Skin epidermis (tissue), 12 donors: Measurements from ENCODE around the gene DEPDC5.

Experiments
- H3K27ac ChIP-seq, 21 experiments: fragments of 200-600 bp; sonication (generic) in 11 of 21; one replicate each; pipeline ENCODE4 v1.5.0; 2020; ENCODE audit warnings: mild to moderate bottlenecking in 3 of 21, inconsistent platforms in 2 of 21, moderate library complexity in 2 of 21
- H3K4me3 ChIP-seq, 7 experiments: fragments of 200-600 bp; sonication (generic) in 2 of 7; one replicate each; pipeline ENCODE4 v1.5.0; 2020; ENCODE audit warnings: inconsistent platforms in 2 of 7, mild to moderate bottlenecking in 2 of 7, moderate library complexity in 1 of 7

The DEPDC5 gene

DNA sequence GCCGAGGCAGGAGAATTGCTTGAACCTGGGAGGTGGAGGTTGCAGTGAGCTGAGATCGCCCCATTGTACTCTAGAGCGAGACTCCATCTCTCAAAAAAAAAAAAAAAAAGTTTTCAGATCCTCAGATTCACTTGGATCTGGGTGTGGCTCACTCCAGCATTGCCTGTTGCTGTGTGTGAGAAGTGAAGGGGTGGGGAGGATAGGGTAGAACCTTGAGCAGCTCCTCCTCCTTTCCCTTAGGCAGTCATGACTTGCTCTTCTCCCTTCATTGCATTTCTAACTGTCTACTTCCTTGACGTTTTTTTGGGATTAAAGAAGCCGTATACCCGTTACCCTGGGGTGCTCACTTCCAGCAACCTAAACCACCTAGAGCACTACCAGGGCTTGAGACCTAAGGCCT lies 127.4 kb downstream of the DEPDC5 start:
- no peak overlapping the region for H3K27ac ChIP-seq
- H3K4me3 ChIP-seq: no peak overlapping the region

DNA sequence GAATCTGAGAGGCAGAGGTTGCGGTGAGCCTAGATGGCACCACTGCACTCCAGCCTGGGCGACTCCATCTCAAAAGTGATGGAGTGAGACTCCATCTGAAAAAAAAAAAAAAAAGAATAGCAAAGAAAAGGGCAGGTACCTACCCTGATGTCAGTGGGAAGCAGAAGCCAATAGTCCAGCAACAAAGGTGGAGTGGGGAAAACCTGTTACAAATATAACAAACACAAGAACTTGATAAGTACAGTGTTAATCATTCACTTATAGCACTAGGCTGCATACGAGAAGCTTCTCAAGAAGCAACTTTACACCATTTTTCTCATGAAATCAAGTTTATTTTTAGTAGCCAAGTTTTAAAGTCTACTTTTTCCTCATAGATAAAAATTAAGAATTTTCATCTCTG lies 128.0 kb downstream of the DEPDC5 start:
- no peak overlapping the region for H3K4me3 ChIP-seq
- no peak overlapping the region for H3K27ac ChIP-seq

DNA sequence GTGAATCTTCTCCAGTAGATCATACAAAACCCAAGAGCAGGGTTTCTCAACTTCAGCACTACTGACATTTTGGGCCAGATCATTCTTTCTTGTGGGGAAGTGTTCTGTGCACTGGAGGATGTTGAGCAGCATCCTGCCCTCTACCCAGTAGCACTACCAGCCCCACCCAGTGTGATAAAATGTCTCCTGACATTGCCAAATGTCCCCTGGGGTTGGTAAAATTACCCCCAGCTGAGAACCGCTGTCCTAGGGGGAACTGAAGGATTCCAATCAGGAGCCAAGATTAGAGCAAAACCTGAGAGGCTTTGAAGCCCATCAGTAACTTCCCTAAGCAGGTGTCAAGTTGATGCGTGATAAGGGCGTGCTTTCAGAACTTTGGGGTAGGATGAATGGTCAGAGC lies 129.2 kb downstream of the DEPDC5 start:
- no peak overlapping the region for H3K27ac ChIP-seq
- no peak overlapping the region for H3K4me3 ChIP-seq

DNA sequence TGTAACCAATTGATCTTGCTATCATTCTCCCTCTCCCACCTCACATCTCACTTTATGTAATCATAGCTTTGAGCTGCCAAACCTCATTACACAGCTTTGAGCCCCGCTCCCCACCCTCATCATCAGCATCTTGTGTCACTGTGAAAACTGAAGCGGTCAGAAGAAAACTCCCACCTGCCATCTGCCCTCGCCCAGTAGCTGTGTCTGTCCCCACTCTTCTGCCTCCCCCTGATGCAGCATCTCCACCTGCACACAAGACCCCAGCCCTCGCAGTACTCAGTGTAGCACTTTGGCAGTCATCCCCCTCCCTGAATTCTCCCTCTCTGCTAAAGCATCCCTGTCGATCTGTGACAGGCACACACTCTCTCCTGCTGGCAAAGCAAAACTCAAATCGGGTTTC lies 130.2 kb downstream of the DEPDC5 start:
- no peak overlapping the region for H3K27ac ChIP-seq
- H3K4me3 ChIP-seq: no peak overlapping the region

DNA sequence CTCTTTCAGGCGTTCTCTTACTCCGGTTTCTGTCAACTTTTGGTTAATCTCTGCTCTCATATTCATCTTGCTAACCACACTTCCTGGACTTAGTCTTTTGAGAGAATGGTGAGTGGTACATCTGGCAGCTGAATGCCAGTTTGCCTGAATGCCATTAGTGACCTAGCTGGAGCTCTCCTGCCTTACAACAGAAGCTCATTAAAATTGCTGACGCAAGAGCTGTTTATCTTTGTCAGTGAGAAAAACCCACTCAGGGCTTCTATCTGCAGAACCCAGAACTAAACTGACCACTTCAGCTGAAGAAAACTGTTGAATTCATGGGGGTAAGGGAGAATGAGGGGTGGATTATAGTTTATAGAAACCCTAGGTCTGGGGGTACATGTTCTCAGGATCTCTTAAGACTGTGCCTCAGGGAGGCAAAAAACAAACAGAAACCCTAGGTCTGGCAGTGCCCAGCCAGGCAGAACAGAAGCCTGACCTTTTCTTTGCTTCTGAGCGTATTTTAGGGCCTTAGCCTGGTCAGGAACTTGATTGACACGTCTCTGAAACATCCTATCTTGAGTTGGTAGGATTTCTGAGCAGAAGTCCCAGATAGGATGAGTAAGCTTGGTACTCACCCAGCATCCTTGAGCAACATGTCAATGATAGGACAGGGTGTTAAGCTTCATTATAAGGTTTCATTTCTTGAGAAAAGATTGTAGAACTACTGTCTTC lies 137.7 kb downstream of the DEPDC5 start:
- H3K4me3 ChIP-seq: no peak overlapping the region
- H3K27ac ChIP-seq: no peak overlapping the region

DNA sequence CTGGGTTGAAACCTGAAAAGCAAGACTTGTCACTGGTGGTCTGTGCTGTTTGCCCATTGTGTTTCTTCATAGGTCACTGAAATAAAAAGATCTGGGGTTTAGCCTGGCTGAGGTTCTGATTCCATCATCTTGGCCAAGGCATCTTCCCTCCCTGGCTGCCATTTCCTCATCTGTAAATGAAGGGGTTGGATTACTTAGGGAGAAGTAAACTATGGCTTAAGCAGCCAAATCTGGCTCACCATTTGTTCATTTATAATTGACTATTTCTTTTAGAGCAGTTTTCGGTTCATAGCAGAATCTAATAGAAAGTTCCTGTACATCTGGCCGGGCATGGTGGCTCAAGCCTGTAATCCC lies 138.2 kb downstream of the DEPDC5 start:
- no peak overlapping the region for H3K4me3 ChIP-seq
- no peak overlapping the region for H3K27ac ChIP-seq

DNA sequence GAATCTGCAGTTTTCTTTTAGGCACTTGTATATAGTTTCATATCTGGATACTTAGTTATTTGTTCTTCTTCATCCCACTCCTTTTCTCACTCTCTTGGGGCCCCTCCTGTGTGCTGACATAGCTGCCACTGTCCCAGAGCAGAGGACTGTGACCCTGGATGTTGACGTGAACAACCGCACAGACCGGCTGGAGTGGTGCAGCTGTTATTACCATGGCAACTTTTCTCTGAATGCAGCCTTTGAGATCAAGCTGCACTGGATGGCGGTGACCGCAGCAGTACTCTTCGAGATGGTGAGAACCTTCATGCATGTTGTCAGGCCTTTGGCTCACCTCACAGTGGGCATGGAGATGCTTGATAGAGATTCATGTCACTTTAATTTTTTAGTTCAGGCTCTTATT lies 139.6 kb downstream of the DEPDC5 start:
- Histone ChIP-seq H3K4me3 (no peak overlapping the region), H3K27ac (no peak overlapping the region)

DNA sequence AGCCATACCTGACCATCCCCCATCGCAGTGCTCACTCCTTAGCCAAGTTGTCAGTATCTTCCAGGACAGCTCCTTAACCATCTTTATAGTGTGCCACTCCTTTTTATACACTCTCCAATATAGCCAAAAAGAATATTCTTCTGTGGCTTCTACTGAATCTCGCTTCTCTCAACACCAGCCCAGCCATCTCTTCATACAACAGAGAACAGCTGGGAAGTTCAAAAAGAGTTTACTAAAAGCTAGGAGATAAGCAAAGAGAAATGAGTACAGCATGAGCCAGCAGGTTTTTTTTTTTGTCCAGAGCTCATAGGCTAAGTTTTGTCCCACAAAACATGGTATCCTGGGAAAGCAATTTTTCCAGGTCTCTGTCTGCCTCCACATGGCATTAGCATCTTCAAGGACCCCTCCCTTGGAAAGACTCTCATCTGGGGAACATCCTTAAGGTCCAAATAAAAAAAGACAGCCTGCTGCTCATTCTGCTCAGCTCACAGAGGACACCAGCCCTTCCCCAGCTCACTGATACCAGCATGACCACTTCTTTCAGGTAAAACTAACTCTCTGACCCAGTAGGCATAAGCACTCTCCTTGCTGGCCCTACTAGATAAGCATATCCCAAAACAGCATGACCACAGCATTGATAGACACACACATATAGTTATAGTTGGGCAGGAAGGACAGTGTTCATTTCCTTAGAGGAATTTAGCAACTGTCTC lies 141.7 kb downstream of the DEPDC5 start:
- H3K27ac ChIP-seq: no peak overlapping the region

DNA sequence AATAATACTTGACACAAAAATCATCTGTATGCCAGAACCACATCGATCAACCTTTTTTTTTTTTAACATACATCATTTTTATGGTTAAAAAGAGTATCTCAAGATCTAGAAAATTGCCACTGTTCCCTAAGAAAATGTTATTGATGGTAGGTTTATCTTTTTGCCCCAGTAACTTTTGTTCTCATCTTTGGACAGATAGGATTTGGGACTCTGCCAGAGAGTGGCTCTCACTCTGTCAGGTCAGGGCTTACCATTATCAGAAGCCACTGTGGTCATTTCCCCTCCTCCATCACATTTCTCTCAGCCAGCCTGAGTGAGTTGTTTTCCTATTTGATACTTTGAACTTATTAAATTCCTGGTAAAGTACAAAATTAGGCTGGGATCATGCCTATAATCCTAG lies 142.7 kb downstream of the DEPDC5 start:
- Histone ChIP-seq H3K4me3 (no peak overlapping the region), H3K27ac (no peak overlapping the region)

More for the DNA sequence above, 141.7 kb downstream of the DEPDC5 start:
- no peak overlapping the region for H3K4me3 ChIP-seq

DNA sequence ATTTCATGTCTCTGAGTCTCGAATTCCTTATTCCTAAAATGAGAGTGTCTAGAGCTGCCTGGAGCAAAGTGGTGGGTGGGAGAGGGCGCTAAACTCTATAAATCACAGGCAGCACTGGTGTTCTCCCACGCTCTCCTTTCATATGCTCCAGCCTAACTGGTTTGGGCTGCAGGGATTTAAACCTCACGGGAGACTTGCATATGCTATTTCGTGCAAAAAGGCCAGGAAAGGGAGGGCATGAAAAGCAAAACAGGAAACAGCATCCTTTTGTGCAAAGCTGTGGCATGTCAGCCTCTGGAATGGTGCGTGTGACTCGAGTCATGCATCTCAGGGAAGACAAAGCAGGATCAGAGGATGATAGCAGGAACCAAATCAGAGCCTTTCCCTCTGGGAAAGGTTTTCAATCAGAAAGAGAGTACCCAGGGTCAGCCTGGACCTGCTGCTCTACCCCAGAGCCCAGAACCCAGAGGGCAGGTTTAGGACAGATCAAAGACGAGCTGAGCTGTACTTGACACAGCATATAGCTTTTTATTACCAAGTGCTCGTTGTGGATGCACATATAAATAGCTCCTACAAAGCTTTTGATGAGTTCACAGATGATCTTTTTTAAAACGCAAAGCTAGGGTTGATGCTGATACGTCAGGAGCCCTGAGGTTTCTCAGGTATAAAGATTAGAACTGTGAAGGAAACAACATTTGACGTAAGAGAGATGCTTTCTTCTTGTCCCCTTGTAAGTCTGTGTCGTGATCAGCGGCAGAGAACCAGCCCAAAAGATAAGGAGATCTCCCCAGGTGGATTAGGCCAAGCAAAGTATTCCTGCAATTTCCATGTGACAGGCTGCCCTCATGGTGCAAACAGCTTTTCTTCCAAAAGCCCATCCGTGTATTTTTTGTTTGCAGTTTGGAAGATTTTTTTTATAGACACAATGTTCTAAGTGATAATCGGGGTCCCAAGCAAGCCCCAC lies 144.3 kb downstream of the DEPDC5 start:
- H3K4me3 ChIP-seq: no peak overlapping the region
- peak overlapping the region in 1 of 21 experiments; percentile 22 for H3K27ac ChIP-seq

DNA sequence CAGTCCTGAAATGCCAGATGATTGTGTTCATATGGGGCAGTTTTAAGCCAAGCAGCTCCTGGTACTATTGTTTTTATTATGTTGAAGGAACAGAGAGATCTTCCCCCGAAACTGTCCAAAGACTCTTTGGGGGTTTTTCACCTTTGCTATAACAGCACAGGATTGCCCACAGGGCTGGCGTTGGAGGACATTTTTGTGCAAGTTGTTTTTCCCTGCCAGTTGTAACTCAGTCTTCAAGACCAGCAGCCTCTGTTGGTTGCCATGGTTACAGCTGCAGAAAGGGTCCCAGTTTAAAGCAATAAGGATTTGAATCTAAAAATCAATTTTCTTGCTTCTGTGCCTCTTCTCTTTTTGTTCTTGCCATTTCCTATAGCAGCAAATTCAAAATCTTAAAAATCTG lies 145.1 kb downstream of the DEPDC5 start:
- no peak overlapping the region for H3K27ac ChIP-seq
- H3K4me3 ChIP-seq: no peak overlapping the region

DNA sequence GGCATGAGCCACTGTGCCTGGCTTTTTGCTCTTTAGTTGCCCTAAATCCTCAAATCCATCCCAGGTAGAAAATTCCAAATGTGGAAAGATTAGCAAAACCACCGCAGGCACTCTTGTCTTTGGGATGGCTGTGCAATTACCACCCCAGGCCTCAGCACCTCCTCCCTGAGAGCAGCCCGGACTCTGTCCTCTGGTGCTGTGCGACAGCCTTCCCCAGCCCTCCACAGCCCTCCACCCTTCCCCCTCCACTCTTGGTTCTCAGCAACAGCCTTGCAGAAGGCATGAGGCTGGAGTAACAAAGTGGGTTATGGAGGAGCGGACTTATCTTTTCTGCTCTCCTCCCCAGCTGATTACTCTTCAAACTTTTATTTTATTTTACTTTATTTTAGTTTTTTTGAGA lies 145.8 kb downstream of the DEPDC5 start:
- Histone ChIP-seq H3K27ac (no peak overlapping the region), H3K4me3 (no peak overlapping the region)

DNA sequence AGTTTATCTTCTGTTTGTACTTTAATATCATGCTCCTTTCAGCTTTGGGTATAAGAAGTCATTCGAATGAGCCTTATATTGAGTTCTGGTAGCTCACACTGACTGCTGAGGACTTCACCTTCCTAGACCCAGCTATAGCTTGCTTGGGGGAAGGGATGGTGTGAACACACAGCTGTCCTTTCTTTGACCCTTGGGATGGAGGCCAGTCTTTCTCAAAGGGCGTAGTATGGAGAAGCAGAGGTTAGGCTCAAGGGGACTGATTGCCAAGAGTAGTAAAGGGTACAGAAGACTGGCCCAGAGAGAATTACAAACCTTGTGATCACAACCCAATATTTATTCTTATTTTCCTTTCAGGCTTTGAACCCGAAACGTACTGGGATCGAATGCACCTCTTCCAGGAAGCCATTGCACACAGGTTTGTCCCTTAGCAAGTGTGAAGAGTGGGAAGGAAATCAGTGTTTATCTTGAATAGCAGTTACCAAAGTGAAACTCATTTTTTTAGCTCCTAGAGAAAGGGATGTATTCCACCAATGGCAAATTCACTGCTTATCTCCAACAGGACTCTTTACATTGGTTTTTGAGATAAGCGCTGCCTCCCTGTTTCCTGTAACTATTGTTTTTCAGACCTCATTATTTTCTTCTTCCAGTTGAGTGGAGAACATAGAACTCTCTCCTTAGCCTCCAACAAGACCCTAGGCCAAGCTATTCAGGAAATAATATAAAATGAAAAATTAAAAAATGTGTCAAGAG lies 147.7 kb downstream of the DEPDC5 start:
- H3K4me3 ChIP-seq: no peak overlapping the region
- no peak overlapping the region for H3K27ac ChIP-seq

DNA sequence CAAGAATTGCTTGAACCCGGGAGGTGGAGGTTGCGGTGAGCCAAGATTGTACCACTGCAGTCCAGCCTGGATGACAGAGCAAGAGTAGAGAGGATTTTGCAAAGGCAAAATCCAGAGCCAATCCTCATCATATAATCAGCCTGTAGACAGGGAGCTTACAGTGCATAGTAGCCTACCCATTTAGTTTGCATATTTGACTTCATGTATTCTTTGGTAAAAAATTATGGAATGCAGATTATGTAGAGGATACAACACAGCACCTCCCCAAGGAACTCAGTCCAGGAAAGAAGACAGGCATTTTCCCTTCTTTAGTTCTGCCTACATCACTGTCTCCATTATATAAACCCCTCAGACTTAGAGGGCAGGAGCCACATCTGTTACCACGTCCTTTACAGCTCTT lies 150.8 kb downstream of the DEPDC5 start:
- no peak overlapping the region for H3K4me3 ChIP-seq
- H3K27ac ChIP-seq: no peak overlapping the region

DNA sequence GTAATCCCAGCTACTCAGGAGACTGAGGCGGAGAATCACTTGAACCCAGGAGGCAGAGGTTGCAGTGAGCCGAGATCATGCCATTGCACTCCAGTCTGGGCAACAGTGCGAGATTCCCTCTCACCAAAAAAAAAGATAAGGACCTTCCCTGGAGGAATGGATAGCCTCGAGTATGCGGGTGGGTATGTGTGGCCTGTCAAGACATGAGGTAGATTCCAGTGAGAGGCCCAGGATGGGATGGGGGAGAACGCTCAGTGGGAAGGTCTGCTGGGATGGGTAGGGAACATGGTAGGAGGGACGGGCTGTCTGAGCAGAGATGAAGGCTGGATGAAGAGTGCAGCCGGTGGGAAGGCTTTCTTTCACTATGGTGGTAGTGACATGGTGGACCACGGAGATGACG lies 151.5 kb downstream of the DEPDC5 start:
- Histone ChIP-seq H3K27ac (no peak overlapping the region), H3K4me3 (no peak overlapping the region)

DNA sequence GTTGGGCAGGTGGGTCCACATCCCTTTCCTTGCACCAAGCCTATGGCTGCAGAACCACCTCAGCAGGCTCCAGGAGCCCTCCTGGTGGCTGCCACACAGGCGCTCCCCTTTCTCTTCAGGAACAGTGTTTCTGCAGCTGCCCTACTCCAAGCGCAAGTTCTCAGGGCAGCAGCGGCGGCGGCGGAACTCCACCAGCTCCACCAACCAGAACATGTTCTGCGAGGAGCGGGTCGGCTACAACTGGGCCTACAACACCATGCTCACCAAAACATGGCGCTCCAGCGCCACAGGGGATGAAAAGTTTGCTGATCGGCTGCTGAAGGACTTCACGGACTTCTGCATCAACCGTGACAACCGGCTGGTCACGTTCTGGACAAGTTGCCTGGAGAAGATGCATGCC lies 152.3 kb downstream of the DEPDC5 start:
- no peak overlapping the region for H3K4me3 ChIP-seq
- no peak overlapping the region for H3K27ac ChIP-seq

DNA sequence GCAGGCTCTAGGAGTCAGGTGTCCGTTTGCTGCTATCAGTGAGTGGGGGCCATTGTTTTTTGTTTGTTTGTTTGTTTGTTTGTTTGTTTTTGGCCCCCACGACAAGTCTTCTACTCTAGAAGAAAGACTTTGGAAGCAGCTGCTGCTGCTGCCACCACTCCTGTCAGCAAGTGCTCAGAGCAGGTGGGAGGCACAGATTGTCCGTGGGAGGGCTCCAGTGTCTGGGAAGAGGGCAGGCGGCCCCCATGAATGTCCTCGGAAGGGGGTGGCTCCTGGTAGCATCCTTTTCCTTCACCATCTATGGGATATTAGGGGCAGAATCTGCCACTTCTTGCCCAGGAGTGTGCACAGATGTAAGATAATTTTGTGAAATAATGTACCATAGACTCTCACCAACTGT lies 152.8 kb downstream of the DEPDC5 start:
- Histone ChIP-seq H3K27ac (no peak overlapping the region), H3K4me3 (no peak overlapping the region)

DNA sequence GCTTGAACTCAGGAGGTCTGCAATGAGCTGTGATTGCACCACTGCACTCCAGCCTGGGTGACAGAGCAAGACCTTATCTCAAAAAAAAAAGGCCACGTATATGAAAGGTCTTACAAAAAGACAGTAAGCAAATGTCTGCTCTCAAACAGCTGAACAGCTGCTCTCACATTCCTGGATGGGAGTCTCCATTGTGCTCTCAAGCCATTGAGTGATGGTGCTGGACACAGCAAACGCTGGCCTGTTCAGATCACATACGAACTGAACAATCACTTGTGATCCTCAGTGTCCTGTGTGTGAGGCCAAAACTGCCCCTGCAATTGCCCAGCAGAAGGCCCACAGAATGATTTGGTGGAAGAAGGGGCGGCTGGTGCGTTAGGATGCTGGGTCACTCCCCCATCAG lies 156.2 kb downstream of the DEPDC5 start:
- no peak overlapping the region for H3K27ac ChIP-seq
- H3K4me3 ChIP-seq: no peak overlapping the region

DNA sequence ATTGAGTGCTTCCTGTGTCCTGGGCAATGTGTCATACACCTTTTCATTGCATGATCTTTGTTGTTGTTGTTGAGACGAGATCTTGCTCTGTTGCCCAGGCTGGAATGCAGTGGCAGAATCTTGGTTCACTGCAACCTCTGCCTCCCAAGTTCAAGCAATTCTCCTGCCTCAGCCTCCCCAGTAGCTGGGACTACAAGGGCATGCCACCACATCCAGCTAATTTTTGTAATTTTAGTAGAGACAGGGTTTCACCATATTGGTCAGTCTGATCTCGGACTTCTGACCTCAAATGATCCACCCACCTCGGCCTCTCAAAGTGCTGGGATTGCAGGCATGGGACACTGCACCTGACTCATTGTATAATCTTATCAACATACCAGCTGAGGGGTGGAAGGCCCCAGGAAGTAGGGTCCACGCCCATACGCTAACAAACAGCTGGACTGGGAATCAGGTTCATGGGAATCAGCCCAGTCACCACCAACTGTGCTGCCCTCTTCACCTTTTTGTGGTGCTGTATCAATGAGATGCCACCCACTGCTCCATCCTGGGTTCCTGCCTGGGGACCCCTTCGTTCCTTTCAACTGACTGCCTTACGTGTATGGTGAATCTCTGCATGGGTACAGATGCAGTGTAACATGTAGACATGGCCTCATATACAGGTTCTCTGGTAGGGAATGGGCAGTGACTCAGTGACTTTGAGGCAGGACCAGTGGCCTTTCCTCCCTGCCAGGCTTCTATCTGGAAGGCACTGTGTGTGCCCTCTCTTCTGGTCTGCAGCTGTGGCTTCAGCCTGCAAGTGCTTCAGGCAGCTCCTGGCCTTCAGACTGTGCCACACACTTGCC lies 158.0 kb downstream of the DEPDC5 start:
- no peak overlapping the region for H3K27ac ChIP-seq

More for the DNA sequence above, 158.0 kb downstream of the DEPDC5 start:
- H3K4me3 ChIP-seq: no peak overlapping the region
